H1 (cell line): ENCODE results near the gene CAMTA1. TPM values are rescaled to one million over a fixed set of nuclear protein-coding genes. Genes with fewer than 3 reads are reported as not detected.

ENCODE experiments used
- CTCF ChIA-PET: fragments of 300-600 bp; sonication (Branson Sonifier 250); formaldehyde crosslinking; loops from one replicate; lab custom pipeline; 2021; ENCODE audit not compliant: partially characterized antibody; lab: Charles Lee
- POLR2A ChIA-PET: fragments of 300-600 bp; sonication (Branson Sonifier 250); formaldehyde crosslinking; loops from one replicate; lab custom pipeline; 2021; ENCODE audit warnings: inconsistent platforms; ENCODE audit not compliant: partially characterized antibody; lab: Charles Lee
- DNase-seq, 2 experiments: peaks; one replicate each; pipeline versions ENCODE4 v3.0.0 to v3.0.0-alpha.2; 2010 to 2022; ENCODE audit warnings: low spot score in 2 of 2, low read depth in 1 of 2, mixed read lengths in 1 of 2
- FAIRE-seq: peaks from 2 replicates; lab custom pipeline; 2011; peaks lifted over from hg19 to GRCh38; lab: Jason Lieb, UNC
- H2AFZ ChIP-seq: 2 replicates; pipeline ENCODE4 v1.8.1; 2012; ENCODE audit warnings: low read length, inconsistent platforms
- H2AK5ac ChIP-seq: 2 replicates; pipeline ENCODE4 v1.6.1; 2013; ENCODE audit warnings: low read depth, low read length
- H2BK120ac ChIP-seq: replicated peaks from 2 replicates; pipeline ENCODE3; 2013; ENCODE audit warnings: low read depth, low read length, inconsistent platforms
- H2BK12ac ChIP-seq: 2 replicates; pipeline ENCODE4 v1.6.1; 2013; ENCODE audit warnings: low read depth, low read length
- H2BK15ac ChIP-seq: 2 replicates; pipeline ENCODE4 v1.6.1; 2013; ENCODE audit warnings: low read length
- H2BK20ac ChIP-seq: 2 replicates; pipeline ENCODE4 v1.6.1; 2013; ENCODE audit warnings: low read length
- H2BK5ac ChIP-seq: 2 replicates; pipeline ENCODE4 v1.6.1; 2013; ENCODE audit warnings: low read depth, low read length
- H3K14ac ChIP-seq: 2 replicates; pipeline ENCODE4 v1.6.1; 2013; ENCODE audit warnings: inconsistent platforms; ENCODE audit not compliant: insufficient read length
- H3K18ac ChIP-seq: 2 replicates; pipeline ENCODE4 v1.6.1; 2013; ENCODE audit warnings: low read length; ENCODE audit errors: extremely low read depth
- H3K23ac ChIP-seq: 2 replicates; pipeline ENCODE4 v1.6.1; 2013; ENCODE audit warnings: inconsistent platforms; ENCODE audit not compliant: insufficient read length
- H3K23me2 ChIP-seq: 2 replicates; pipeline ENCODE4 v1.6.1; 2013; ENCODE audit warnings: low read depth, low read length
- H3K27ac ChIP-seq: 2 replicates; pipeline ENCODE4 v1.6.1; 2011; ENCODE audit warnings: low read depth, low read length, inconsistent platforms
- H3K27me3 ChIP-seq, 4 experiments: replicated peaks in 1 of 4; 1 replicate in 1 of 4; 2 replicates in 3 of 4; pipeline versions ENCODE4 v1.6.1 to v1.8.1; 2011 to 2013; ENCODE audit warnings: low read length in 3 of 4, mild to moderate bottlenecking in 3 of 4, inconsistent platforms in 2 of 4, mixed read lengths in 2 of 4, moderate library complexity in 1 of 4; ENCODE audit not compliant: control insufficient read depth in 3 of 4, insufficient read depth in 3 of 4; ENCODE audit errors: extremely low read depth in 1 of 4
- H3K36me3 ChIP-seq, 4 experiments: 2 replicates each; pipeline versions ENCODE4 v1.6.1 to v1.8.1; 2011 to 2013; ENCODE audit warnings: mild to moderate bottlenecking in 4 of 4, low read length in 3 of 4, moderate library complexity in 2 of 4, control low read depth in 1 of 4, inconsistent platforms in 1 of 4; ENCODE audit not compliant: insufficient read depth in 4 of 4, control insufficient read depth in 2 of 4
- H3K4ac ChIP-seq: replicated peaks from 2 replicates; pipeline ENCODE3; 2013; ENCODE audit warnings: low read length, low read depth, mixed read lengths, inconsistent platforms; ENCODE audit not compliant: insufficient read length
- H3K4me1 ChIP-seq, 4 experiments: replicated peaks in 1 of 4; 1 replicate in 1 of 4; 2 replicates in 3 of 4; pipeline versions ENCODE4 v1.6.1 to v1.8.1; 2011 to 2013; ENCODE audit warnings: low read length in 3 of 4, inconsistent platforms in 2 of 4, mixed read lengths in 1 of 4; ENCODE audit not compliant: insufficient read depth in 4 of 4, control insufficient read depth in 3 of 4
- H3K4me2 ChIP-seq, 2 experiments: 2 replicates each; pipeline versions ENCODE4 v1.6.1 to v1.8.1; 2011 to 2013; ENCODE audit warnings: low read depth in 2 of 2, low read length in 2 of 2, control low read depth in 1 of 2, inconsistent platforms in 1 of 2, mild to moderate bottlenecking in 1 of 2; ENCODE audit not compliant: insufficient read depth in 1 of 2
- H3K4me3 ChIP-seq, 4 experiments: fragments of 200-600, 300-600 bp in 1 of 4; sonication (generic), shearing (Covaris generic), sonication (Bioruptor Twin) in 1 of 4; 2 replicates each; pipeline versions ENCODE4 v1.5.1 to v1.8.1; 2011 to 2016; ENCODE audit warnings: low read length in 4 of 4, low read depth in 3 of 4, control low read depth in 2 of 4, inconsistent platforms in 2 of 4, mild to moderate bottlenecking in 2 of 4, mixed read lengths in 1 of 4, moderate library complexity in 1 of 4; ENCODE audit not compliant: insufficient read depth in 2 of 4; ENCODE audit errors: extremely low read depth in 1 of 4
- H3K56ac ChIP-seq: replicated peaks from 2 replicates; pipeline ENCODE3; 2013; ENCODE audit warnings: low read depth, mild to moderate bottlenecking, mixed read lengths, low read length, inconsistent platforms; ENCODE audit not compliant: insufficient read length
- H3K79me1 ChIP-seq: 2 replicates; pipeline ENCODE4 v1.6.1; 2013; ENCODE audit warnings: low read depth, low read length, control low read depth
- H3K79me2 ChIP-seq, 2 experiments: 2 replicates each; pipeline versions ENCODE4 v1.6.1 to v1.8.1; 2012 to 2013; ENCODE audit warnings: low read length in 2 of 2, mild to moderate bottlenecking in 2 of 2, inconsistent platforms in 1 of 2; ENCODE audit not compliant: insufficient read depth in 2 of 2, control insufficient read depth in 1 of 2
- H3K9ac ChIP-seq, 4 experiments: replicated peaks in 1 of 4; 1 replicate in 1 of 4; 2 replicates in 3 of 4; pipeline versions ENCODE4 v1.6.1 to v1.8.1; 2011 to 2013; ENCODE audit warnings: low read depth in 3 of 4, low read length in 3 of 4, control low read depth in 2 of 4, mild to moderate bottlenecking in 2 of 4, moderate library complexity in 2 of 4, inconsistent platforms in 1 of 4; ENCODE audit errors: extremely low read depth in 1 of 4
- H3K9me3 ChIP-seq, 2 experiments: 2 replicates each; pipeline versions ENCODE4 v1.6.1 to v1.8.1; 2012 to 2013; ENCODE audit warnings: mild to moderate bottlenecking in 2 of 2, moderate library complexity in 2 of 2, control low read depth in 1 of 2, inconsistent platforms in 1 of 2, low read depth in 1 of 2, low read length in 1 of 2, mixed read lengths in 1 of 2; ENCODE audit not compliant: insufficient read depth in 2 of 2
- H4K20me1 ChIP-seq, 2 experiments: replicated peaks in 1 of 2; 2 replicates each; pipeline versions ENCODE3 to v1.8.1; 2011 to 2013; ENCODE audit warnings: inconsistent platforms in 2 of 2, low read length in 2 of 2, mild to moderate bottlenecking in 1 of 2; ENCODE audit not compliant: insufficient read depth in 2 of 2, control insufficient read depth in 1 of 2
- H4K5ac ChIP-seq: 2 replicates; pipeline ENCODE4 v1.6.1; 2013; ENCODE audit warnings: low read length, low read depth, mixed read lengths, inconsistent platforms; ENCODE audit not compliant: insufficient read length
- H4K8ac ChIP-seq: 2 replicates; pipeline ENCODE4 v1.8.0; 2013; ENCODE audit warnings: mild to moderate bottlenecking, moderate library complexity, low read length, inconsistent platforms; ENCODE audit not compliant: insufficient read depth; ENCODE audit errors: extremely low read depth
- H4K91ac ChIP-seq: replicated peaks from 2 replicates; pipeline ENCODE3; 2013; ENCODE audit warnings: low read length, mixed read lengths, inconsistent platforms; ENCODE audit not compliant: insufficient read length
- SIN3A ChIP-seq, 2 experiments: IDR thresholded peaks in 1 of 2; conservative IDR thresholded peaks in 1 of 2; 2 replicates each; pipeline ENCODE4 v1.6.1; 2011 to 2012; ENCODE audit warnings: low read length in 2 of 2, improper control_type of control experiment in 1 of 2, low read depth in 1 of 2, mild to moderate bottlenecking in 1 of 2
- WGBS, 2 experiments: shearing (Covaris generic) in 1 of 2; methylation state at CpG; one replicate each; pipeline versions ENCODE4 v1.1.6 to v1.1.7; 2013 to 2015; ENCODE audit warnings: low lambda C conversion rate in 2 of 2, mixed read lengths in 2 of 2, inconsistent platforms in 1 of 2, low coverage in 1 of 2, missing lambda C conversion rate in 1 of 2; ENCODE audit not compliant: insufficient replicate concordance in 2 of 2, insufficient coverage in 1 of 2, insufficient read length in 1 of 2; ENCODE audit errors: extremely low coverage in 1 of 2, missing lambda C conversion rate in 1 of 2; 5-methylcytosine and 5-hydroxymethylcytosine counted together
- polyA plus RNA-seq, 7 experiments: library from polyadenylated mRNA; depleted of rRNA in 3 of 7; stranded (reverse) in 5 of 7; unstranded in 2 of 7; fragments of >200 nt in 5 of 7; fragments of 200-250 nt in 2 of 7; gene quantifications; 1 replicate in 5 of 7; 2 replicates in 1 of 7; 4 replicates in 1 of 7; pipeline versions ENCODE4 v1.2.1 to v1.2.3, GENCODE V29; 2011 to 2013; ENCODE audit warnings: missing spikeins in 2 of 7, mixed read lengths in 2 of 7
- total RNA-seq: library from RNA; stranded (reverse); fragmentation: NEBNext Ultra II Directional; extraction: Animal tissue kit (Norgen Biotek cat#: 25700); gene quantifications from 2 replicates; pipeline ENCODE4 v1.2.1, GENCODE V29; 2021

The CAMTA1 gene
- total and polyA plus RNA-seq, 2 of the 8 experiments (the other 6 are each of a cell fraction or from before 2014, with no cell fraction given), result 65.0 to 119 TPM

DNA sequence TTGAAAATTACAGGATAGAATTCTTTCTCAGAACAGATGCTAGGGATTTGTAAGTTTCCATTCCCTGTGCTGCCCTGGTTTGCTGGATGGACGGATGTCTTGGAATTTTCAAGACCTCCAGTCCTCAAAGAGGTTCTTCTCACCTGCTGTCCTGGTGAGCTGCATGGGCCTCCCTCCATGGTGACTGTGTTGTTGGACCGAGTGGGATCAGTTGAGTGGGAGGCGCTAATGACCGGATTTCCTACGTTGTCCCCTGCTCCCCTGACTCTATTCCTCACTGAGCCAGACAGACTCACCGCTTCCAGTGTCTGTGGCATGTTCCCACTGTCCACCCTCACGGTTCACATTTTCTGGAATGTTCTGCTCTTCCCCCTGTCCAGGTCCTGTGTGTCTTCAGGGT, 229.8 kb downstream of the CAMTA1 start:
- ChIA-PET POLR2A (no interaction called here), CTCF (interaction anchor here (0.7 to 2.6 kb wide), 5 partner anchors 17 to 176 kb away, joined by 3 to 10 read pairs (median 7); no protein-coding TSS in a partner anchor)
- no peak overlapping the region for H3K23ac ChIP-seq

More for the DNA sequence above, 229.8 kb downstream of the CAMTA1 start:
- Histone ChIP-seq H4K8ac (no peak overlapping the region; the same call in 1 of the 2 replicates), H3K14ac (no peak overlapping the region), H2BK20ac (no peak overlapping the region), H2BK15ac (no peak overlapping the region), H3K56ac (no peak overlapping the region), H3K79me1 (no peaks in the 10 kb centered on the region), H3K79me2 (no peaks in the 10 kb centered on the region), H3K27ac (no peak overlapping the region), H4K20me1 (no peaks in the 10 kb centered on the region), H3K9me3 (no peaks in the 10 kb centered on the region), H2AK5ac (no peak overlapping the region), H2BK12ac (no peak overlapping the region), H3K23me2 (no peaks in the 10 kb centered on the region), H3K4ac (no peak overlapping the region), H2BK120ac (no peak overlapping the region), H3K4me3 (no peak overlapping the region), H4K5ac (no peak overlapping the region), H4K91ac (no peak overlapping the region), H2AFZ (no peak overlapping the region)
- FAIRE-seq, result no peak
- 82% methylated on average over 7 of the region's 7 CpGs; no CpG with 5 or more reads in 1 of the 2 experiments for WGBS, 2 experiments
- TF ChIP-seq SIN3A (conservative IDR thresholded peaks at IDR 0.05 in 1 of 2, IDR thresholded peaks at IDR 0.05 in 1 of 2; ENCODE audit: low read depth in 1 of 2, low read length in 2 of 2), result no peak
- TF ChIP-seq, all 59 proteins: peak for 0
- no peaks in the 10 kb centered on the region for H3K4me1 ChIP-seq
- no peak overlapping the region for H3K9ac ChIP-seq
- H3K27me3 ChIP-seq, result no peaks in the 10 kb centered on the region
- no peak for DNase-seq
- no peaks in the 10 kb centered on the region for H3K36me3 ChIP-seq
- H2BK5ac ChIP-seq, result no peak overlapping the region
- no peak overlapping the region for H3K4me2 ChIP-seq
- no peak overlapping the region for H3K18ac ChIP-seq
